Hepatocyte (in vitro differentiated cells): ENCODE data around the gene NCF2.

Experiments
- EZH2phosphoT487 ChIP-seq: fragments of 200-600 bp; sonication (generic); IDR thresholded peaks from one replicate; pipeline ENCODE4 v1.6.1; 2018; ENCODE audit warnings: antibody characterized with exemption, mild to moderate bottlenecking, low read depth, moderate library complexity; ENCODE audit not compliant: unreplicated experiment, severe bottlenecking
- TF ChIP-seq, protein P1 (sequence below): fragments of 200-600 bp; sonication (generic); IDR thresholded peaks from 2 replicates; pipeline ENCODE4 v1.5.1; 2016; ENCODE audit warnings: antibody characterized with exemption, mild to moderate bottlenecking; ENCODE audit not compliant: poor library complexity

DNA sequence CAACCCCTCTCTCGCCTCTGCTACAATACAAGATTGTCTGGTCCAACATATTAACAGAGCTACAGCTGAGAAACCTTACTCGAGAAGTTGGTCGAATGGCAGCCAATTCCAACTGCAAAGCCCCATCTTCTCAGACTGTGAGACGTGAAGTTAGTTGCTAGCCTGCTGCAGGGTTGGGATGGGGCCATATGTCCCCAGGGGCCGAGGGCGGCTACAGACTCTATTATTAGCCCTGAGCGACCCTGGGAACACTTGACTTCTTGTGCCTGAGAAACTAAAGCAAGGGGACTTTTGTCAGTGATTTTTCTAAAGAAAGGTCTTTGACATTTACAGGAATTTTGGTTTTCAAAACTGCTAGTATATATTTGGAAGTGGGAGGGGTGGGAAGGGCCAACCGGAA, 13.7 kb downstream of the NCF2 start:
- TF ChIP-seq, protein P1, sequence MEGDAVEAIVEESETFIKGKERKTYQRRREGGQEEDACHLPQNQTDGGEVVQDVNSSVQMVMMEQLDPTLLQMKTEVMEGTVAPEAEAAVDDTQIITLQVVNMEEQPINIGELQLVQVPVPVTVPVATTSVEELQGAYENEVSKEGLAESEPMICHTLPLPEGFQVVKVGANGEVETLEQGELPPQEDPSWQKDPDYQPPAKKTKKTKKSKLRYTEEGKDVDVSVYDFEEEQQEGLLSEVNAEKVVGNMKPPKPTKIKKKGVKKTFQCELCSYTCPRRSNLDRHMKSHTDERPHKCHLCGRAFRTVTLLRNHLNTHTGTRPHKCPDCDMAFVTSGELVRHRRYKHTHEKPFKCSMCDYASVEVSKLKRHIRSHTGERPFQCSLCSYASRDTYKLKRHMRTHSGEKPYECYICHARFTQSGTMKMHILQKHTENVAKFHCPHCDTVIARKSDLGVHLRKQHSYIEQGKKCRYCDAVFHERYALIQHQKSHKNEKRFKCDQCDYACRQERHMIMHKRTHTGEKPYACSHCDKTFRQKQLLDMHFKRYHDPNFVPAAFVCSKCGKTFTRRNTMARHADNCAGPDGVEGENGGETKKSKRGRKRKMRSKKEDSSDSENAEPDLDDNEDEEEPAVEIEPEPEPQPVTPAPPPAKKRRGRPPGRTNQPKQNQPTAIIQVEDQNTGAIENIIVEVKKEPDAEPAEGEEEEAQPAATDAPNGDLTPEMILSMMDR = no peak
- no peak for TF ChIP-seq EZH2phosphoT487
